CD4-positive, alpha-beta T cell (primary cell): ENCODE results near the gene SLC36A2. TPM values are rescaled to one million over a fixed set of nuclear protein-coding genes. Genes with fewer than 3 reads are reported as not detected.

Experiments
- ATAC-seq: fragments of 200-7000 bp; cut with Tn5 transposase; one replicate; pipeline ENCODE4 v1.10.0; 2022; ENCODE audit warnings: mild to moderate bottlenecking; ENCODE audit not compliant: poor library complexity
- CTCF ChIA-PET: fragments of 350-600 bp; sonication (Branson Sonifier 250); formaldehyde crosslinking; loops from one replicate; lab custom pipeline; 2021; ENCODE audit warnings: antibody characterized with exemption, inconsistent platforms; lab: Charles Lee
- POLR2A ChIA-PET: fragments of 350-600 bp; sonication (Branson Sonifier 250); formaldehyde crosslinking; loops from one replicate; lab custom pipeline; 2021; ENCODE audit warnings: antibody characterized with exemption, inconsistent platforms; lab: Charles Lee
- DNase-seq, 14 experiments: peaks; one replicate each; pipeline ENCODE4 v3.0.0-alpha.2; 2013 to 2020; ENCODE audit warnings: mixed read lengths in 2 of 14
- H3K27ac ChIP-seq, 2 donors: one replicate each; pipeline versions ENCODE4 v1.5.1 to v1.7.0; 2013; ENCODE audit warnings: low read length in 2 of 2, low read depth in 1 of 2, mild to moderate bottlenecking in 1 of 2
- H3K27me3 ChIP-seq, 2 experiments: 1 replicate in 1 of 2; 2 replicates in 1 of 2; pipeline versions ENCODE4 v1.6.1 to v1.7.0; 2013; ENCODE audit warnings: low read length in 2 of 2, control low read depth in 1 of 2, mild to moderate bottlenecking in 1 of 2, moderate library complexity in 1 of 2; ENCODE audit not compliant: insufficient read depth in 2 of 2, control insufficient read depth in 1 of 2
- H3K36me3 ChIP-seq: one replicate; pipeline ENCODE4 v1.6.1; 2013; ENCODE audit warnings: low read length, control low read depth; ENCODE audit not compliant: insufficient read depth
- H3K4me1 ChIP-seq: one replicate; pipeline ENCODE4 v1.6.1; 2013; ENCODE audit warnings: low read length, control low read depth; ENCODE audit not compliant: insufficient read depth
- H3K4me3 ChIP-seq: one replicate; pipeline ENCODE4 v1.5.1; 2013; ENCODE audit warnings: mild to moderate bottlenecking, low read length, moderate library complexity
- H3K9me3 ChIP-seq, 2 experiments: 1 replicate in 1 of 2; 2 replicates in 1 of 2; pipeline versions ENCODE4 v1.6.1 to v1.7.0; 2013; ENCODE audit warnings: low read length in 2 of 2, mild to moderate bottlenecking in 2 of 2, control low read depth in 1 of 2, moderate library complexity in 1 of 2; ENCODE audit not compliant: control insufficient read depth in 1 of 2, insufficient read depth in 1 of 2
- H3K27ac Mint-ChIP-seq: one replicate; pipeline ENCODE4 v1.8.0; 2020; ENCODE audit warnings: mixed read lengths
- H3K27me3 Mint-ChIP-seq: one replicate; pipeline ENCODE4 v1.8.0; 2021; ENCODE audit warnings: mixed read lengths
- H3K36me3 Mint-ChIP-seq: one replicate; pipeline ENCODE4 v1.8.0; 2021; ENCODE audit warnings: low read depth, mixed read lengths
- H3K4me1 Mint-ChIP-seq: one replicate; pipeline ENCODE4 v1.8.0; 2021; ENCODE audit warnings: low read depth, mixed read lengths
- H3K4me3 Mint-ChIP-seq: one replicate; pipeline ENCODE4 v1.8.0; 2020; ENCODE audit warnings: mild to moderate bottlenecking, mixed read lengths
- H3K9me3 Mint-ChIP-seq: one replicate; pipeline ENCODE4 v1.8.0; 2020; ENCODE audit warnings: mixed read lengths
- CTCF ChIP-seq: fragments of 200-600 bp; IDR thresholded peaks from one replicate; pipeline ENCODE4 v1.8.0; 2022; ENCODE audit warnings: antibody characterized with exemption, mild to moderate bottlenecking
- intact Hi-C, 2 experiments: fragments of 100-400 bp; cut with DNase I in 1 of 2; cut with micrococcal nuclease in 1 of 2; formaldehyde crosslinking; loops; one replicate each; pipeline versions ENCODE4 v1.15.1 to v1.9.0; 2023 to 2025; cut with DNase I, micrococcal nuclease
- total RNA-seq, 174 experiments: library from RNA in 2 of 174; stranded (reverse) in 2 of 174; gene quantifications; one replicate each; pipeline ENCODE4 v1.2.3 and lab custom pipeline; 2021 to 2026

SLC36A2 gene
- total RNA-seq, 2 experiments from 2014 or later, result not detected

GRCh38 chr5:151340004-151340403, 7.4 kb downstream of the SLC36A2 start:
- no peak overlapping the region for H3K27ac Mint-ChIP-seq
- ATAC-seq (no peak), DNase-seq (no peak)
- H3K9me3 ChIP-seq, result no peaks in the 10 kb centered on the region
- no peak overlapping the region for H3K27ac ChIP-seq
- no peaks in the 10 kb centered on the region for H3K9me3 Mint-ChIP-seq
- H3K36me3 Mint-ChIP-seq, result no peaks in the 10 kb centered on the region
- peaks cover 0 to 32% of the 10 kb centered on the region in 2 experiments for H3K27me3 ChIP-seq
- H3K4me3 Mint-ChIP-seq, result no peak overlapping the region
- no peak overlapping the region for H3K4me3 ChIP-seq
- intact Hi-C loops, result no loop called here
- no peaks in the 10 kb centered on the region for H3K4me1 ChIP-seq
- CTCF ChIA-PET, result no interaction called here
- no peaks in the 10 kb centered on the region for H3K4me1 Mint-ChIP-seq
- peaks cover 56% of the 10 kb centered on the region for H3K27me3 Mint-ChIP-seq
- TF ChIP-seq CTCF, result no peak
- POLR2A ChIA-PET, result no interaction called here
- no peaks in the 10 kb centered on the region for H3K36me3 ChIP-seq

- ATAC-seq, result no peak
- intact Hi-C loops, result no loop called here
- peaks cover 50% of the 10 kb centered on the region for H3K27me3 Mint-ChIP-seq
- Histone ChIP-seq H3K4me1 (no peaks in the 10 kb centered on the region), H3K27me3 (peaks cover 0 to 25% of the 10 kb centered on the region in 2 experiments), H3K4me3 (no peak overlapping the region), H3K36me3 (no peaks in the 10 kb centered on the region), H3K9me3 (no peaks in the 10 kb centered on the region), H3K27ac (no peak overlapping the region)
- TF ChIP-seq CTCF, result no peak
- H3K27ac Mint-ChIP-seq, result no peak overlapping the region
- peak in 1 of 14 experiments; percentile 11 for DNase-seq
- H3K9me3 Mint-ChIP-seq, result no peaks in the 10 kb centered on the region
- no peak overlapping the region for H3K4me3 Mint-ChIP-seq
- CTCF ChIA-PET, result no interaction called here
- POLR2A ChIA-PET, result no interaction called here
- no peaks in the 10 kb centered on the region for H3K4me1 Mint-ChIP-seq
- no peaks in the 10 kb centered on the region for H3K36me3 Mint-ChIP-seq
Observed at GRCh38 chr5:151338734-151339133, 8.6 kb downstream of the SLC36A2 start.

- H3K4me3 ChIP-seq, result no peak overlapping the region
- peaks cover 14% of the 10 kb centered on the region for H3K27me3 Mint-ChIP-seq
- ATAC-seq (no peak), DNase-seq (no peak)
- H3K27ac Mint-ChIP-seq, result no peak overlapping the region
- no peaks in the 10 kb centered on the region for H3K36me3 ChIP-seq
- ChIA-PET CTCF (no interaction called here), POLR2A (no interaction called here)
- H3K4me1 Mint-ChIP-seq, result no peaks in the 10 kb centered on the region
- H3K27me3 ChIP-seq, result no peaks in the 10 kb centered on the region
- no peak overlapping the region for H3K4me3 Mint-ChIP-seq
- no peaks in the 10 kb centered on the region for H3K4me1 ChIP-seq
- no peaks in the 10 kb centered on the region for H3K36me3 Mint-ChIP-seq
- no peak overlapping the region for H3K27ac ChIP-seq
- no peak for TF ChIP-seq CTCF
- H3K9me3 Mint-ChIP-seq, result no peaks in the 10 kb centered on the region
- intact Hi-C loops, result no loop called here
- no peaks in the 10 kb centered on the region for H3K9me3 ChIP-seq
Observed at GRCh38 chr5:151332857-151333256, 14.5 kb downstream of the SLC36A2 start.
